Endothelial cell of umbilical vein (primary cell): ENCODE data around the gene YPEL4. TPM values are rescaled to one million over a fixed set of nuclear protein-coding genes. Genes with fewer than 3 reads are reported as not detected.

Experiments used
- BruUV-seq: library from RNA; stranded (reverse); fragments of 400-500 nt; replicated peaks from 2 replicates; lab custom pipeline; 2021; lab: Mats Ljungman, UMichigan
- CTCF ChIA-PET: fragments of 300-600, 350-600 bp; sonication (Branson Sonifier 250); formaldehyde crosslinking; loops from one replicate; lab custom pipeline; 2021; ENCODE audit warnings: antibody characterized with exemption, inconsistent platforms; lab: Charles Lee
- POLR2A ChIA-PET: fragments of 300-600, 350-600 bp; sonication (Branson Sonifier 250); formaldehyde crosslinking; loops from one replicate; lab custom pipeline; 2021; ENCODE audit warnings: antibody characterized with exemption, inconsistent platforms; lab: Charles Lee
- DNase-seq: peaks from one replicate; pipeline ENCODE4 v3.0.0-alpha.2; 2011; ENCODE audit warnings: low read depth, low spot score
- FAIRE-seq: peaks from 2 replicates; lab custom pipeline; 2011; peaks lifted over from hg19 to GRCh38; lab: Jason Lieb, UNC
- H2AFZ ChIP-seq: 2 replicates; pipeline ENCODE4 v1.6.0; 2012; ENCODE audit warnings: low read depth, low read length, control low read depth, inconsistent platforms
- H3K27ac ChIP-seq: 2 replicates; pipeline ENCODE4 v1.5.1; 2011; ENCODE audit warnings: low read depth, mild to moderate bottlenecking, control low read depth, low read length, moderate library complexity; ENCODE audit not compliant: insufficient read depth
- H3K27me3 ChIP-seq, 2 experiments: 2 replicates each; pipeline versions ENCODE4 v1.6.0 to v1.6.1; 2011; ENCODE audit warnings: low read length in 2 of 2, mixed read lengths in 1 of 2; ENCODE audit not compliant: control insufficient read depth in 2 of 2, insufficient read depth in 2 of 2
- H3K36me3 ChIP-seq, 2 experiments: 2 replicates in 1 of 2; 3 replicates in 1 of 2; pipeline ENCODE4 v1.5.1; 2011; ENCODE audit warnings: low read length in 2 of 2, mild to moderate bottlenecking in 1 of 2, moderate library complexity in 1 of 2; ENCODE audit not compliant: control insufficient read depth in 2 of 2, insufficient read depth in 2 of 2; ENCODE audit errors: extremely low read depth in 1 of 2
- H3K4me1 ChIP-seq: 3 replicates; pipeline ENCODE4 v1.5.1; 2011; ENCODE audit warnings: mild to moderate bottlenecking, low read length; ENCODE audit not compliant: control insufficient read depth, insufficient read depth; ENCODE audit errors: extremely low read depth
- H3K4me2 ChIP-seq: 2 replicates; pipeline ENCODE4 v1.6.1; 2011; ENCODE audit warnings: low read length, control low read depth, mixed read lengths; ENCODE audit not compliant: insufficient read depth
- H3K4me3 ChIP-seq, 3 experiments: fragments of 200-600 bp in 1 of 3; sonication (generic), shearing (Covaris generic) in 1 of 3; replicated peaks in 1 of 3; 2 replicates each; pipeline ENCODE4 v1.5.1; 2011 to 2016; ENCODE audit warnings: control low read depth in 3 of 3, low read length in 3 of 3, mild to moderate bottlenecking in 2 of 3, inconsistent platforms in 1 of 3, low read depth in 1 of 3, moderate library complexity in 1 of 3; ENCODE audit not compliant: insufficient read depth in 1 of 3
- H3K79me2 ChIP-seq: 2 replicates; pipeline ENCODE4 v1.6.0; 2012; ENCODE audit warnings: low read length, inconsistent platforms; ENCODE audit not compliant: control insufficient read depth, insufficient read depth
- H3K9ac ChIP-seq: replicated peaks from 2 replicates; pipeline ENCODE3; 2011; ENCODE audit warnings: low read length, control low read depth; ENCODE audit not compliant: insufficient read depth; ENCODE audit errors: extremely low read depth
- H3K9me1 ChIP-seq: replicated peaks from 3 replicates; pipeline ENCODE4 v1.6.0; 2011; ENCODE audit warnings: mild to moderate bottlenecking, low read length; ENCODE audit not compliant: control insufficient read depth, insufficient read depth; ENCODE audit errors: extremely low read depth
- H3K9me3 ChIP-seq: replicated peaks from 2 replicates; pipeline ENCODE4 v1.5.1; 2012; ENCODE audit warnings: low read length, inconsistent platforms; ENCODE audit not compliant: control insufficient read depth, insufficient read depth
- H4K20me1 ChIP-seq: replicated peaks from 2 replicates; pipeline ENCODE3; 2011; ENCODE audit warnings: mild to moderate bottlenecking, low read length; ENCODE audit not compliant: control insufficient read depth, insufficient read depth; ENCODE audit errors: extremely low read depth
- EZH2 ChIP-seq: IDR thresholded peaks from 2 replicates; pipeline ENCODE4 v1.6.1; 2012; ENCODE audit warnings: borderline replicate concordance, low read depth, mild to moderate bottlenecking, moderate library complexity, low read length, inconsistent platforms; ENCODE audit not compliant: severe bottlenecking
- FOS ChIP-seq: IDR thresholded peaks from 2 replicates; pipeline ENCODE4 v1.6.1; 2011; ENCODE audit warnings: mild to moderate bottlenecking, low read length, moderate library complexity, borderline replicate concordance; ENCODE audit not compliant: insufficient read depth
- GATA2 ChIP-seq: IDR thresholded peaks from 2 replicates; pipeline ENCODE4 v1.7.0; 2011; ENCODE audit warnings: low read depth, mild to moderate bottlenecking, moderate library complexity, mixed read lengths, low read length; ENCODE audit not compliant: insufficient read length, insufficient read depth
- JUN ChIP-seq: IDR thresholded peaks from 2 replicates; pipeline ENCODE4 v1.6.1; 2011; ENCODE audit warnings: borderline replicate concordance, low read depth; ENCODE audit not compliant: insufficient read length, insufficient read depth
- MYC ChIP-seq: IDR thresholded peaks from one replicate; pipeline ENCODE4 v1.6.1; 2011; ENCODE audit warnings: mild to moderate bottlenecking, low read depth, low read length
- POLR2A ChIP-seq: IDR thresholded peaks from 2 replicates; pipeline ENCODE4 v1.6.1; 2012; ENCODE audit warnings: low read depth, mild to moderate bottlenecking, control low read depth, low read length
- POLR2AphosphoS5 ChIP-seq: IDR thresholded peaks from 2 replicates; pipeline ENCODE4 v1.6.1; 2012; ENCODE audit warnings: low read depth, mild to moderate bottlenecking, control low read depth, low read length, moderate library complexity; ENCODE audit not compliant: insufficient read depth
- dilution Hi-C: fragments of 300-500 bp; cut with MboI; formaldehyde crosslinking; loops from one replicate; pipeline ENCODE4 v1.15.0; 2019; ENCODE audit warnings: low sequenced_read_pairs; ENCODE audit not compliant: extremely low pct_ligation_motif_present
- intact Hi-C: fragments of 100-400 bp; cut with micrococcal nuclease; formaldehyde crosslinking; loops from one replicate; pipeline ENCODE4 v1.10.0; 2022
- polyA plus RNA-seq, 4 experiments: library from polyadenylated mRNA; depleted of rRNA in 3 of 4; stranded (reverse) in 3 of 4; unstranded in 1 of 4; fragments of >200 nt; gene quantifications; 2 replicates each; pipeline versions ENCODE4 v1.2.1 to v1.2.3, GENCODE V29; 2011 to 2012; ENCODE audit warnings: missing spikeins in 1 of 4
- total RNA-seq: library from RNA; stranded (reverse); gene quantifications from 2 replicates; pipeline ENCODE4 v1.2.3, GENCODE V29; 2021
- TF ChIP-seq, protein P1 (sequence below): IDR thresholded peaks from 2 replicates; pipeline ENCODE4 v1.6.1; 2011; ENCODE audit not compliant: insufficient read depth, insufficient read length
- TF ChIP-seq, protein P2 (sequence below), 2 donors: IDR thresholded peaks; 1 replicate in 1 of 2; 2 replicates in 1 of 2; pipeline ENCODE4 v1.5.1; 2011; ENCODE audit warnings: low read length in 2 of 2, mild to moderate bottlenecking in 2 of 2, moderate library complexity in 2 of 2, control low read depth in 1 of 2, inconsistent platforms in 1 of 2, low read depth in 1 of 2; ENCODE audit not compliant: insufficient read depth in 1 of 2; ENCODE audit errors: extremely low read depth in 1 of 2

Gene YPEL4
- total and polyA plus RNA-seq, 2 donors (not counting 3 experiments of a cell fraction or from before 2014, with no cell fraction given): 0.03 to 0.24 TPM

- H3K4me3 ChIP-seq: no peak overlapping the region
- dilution Hi-C loops: no loop called here
- DNase-seq: no peak
- no peak for FAIRE-seq
- TF ChIP-seq POLR2AphosphoS5: no peak
- TF ChIP-seq JUN: no peak
- TF ChIP-seq MYC: no peak
- TF ChIP-seq FOS: no peak
- TF ChIP-seq, protein P1, sequence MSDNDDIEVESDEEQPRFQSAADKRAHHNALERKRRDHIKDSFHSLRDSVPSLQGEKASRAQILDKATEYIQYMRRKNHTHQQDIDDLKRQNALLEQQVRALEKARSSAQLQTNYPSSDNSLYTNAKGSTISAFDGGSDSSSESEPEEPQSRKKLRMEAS: no peak
- TF ChIP-seq, protein P2, sequence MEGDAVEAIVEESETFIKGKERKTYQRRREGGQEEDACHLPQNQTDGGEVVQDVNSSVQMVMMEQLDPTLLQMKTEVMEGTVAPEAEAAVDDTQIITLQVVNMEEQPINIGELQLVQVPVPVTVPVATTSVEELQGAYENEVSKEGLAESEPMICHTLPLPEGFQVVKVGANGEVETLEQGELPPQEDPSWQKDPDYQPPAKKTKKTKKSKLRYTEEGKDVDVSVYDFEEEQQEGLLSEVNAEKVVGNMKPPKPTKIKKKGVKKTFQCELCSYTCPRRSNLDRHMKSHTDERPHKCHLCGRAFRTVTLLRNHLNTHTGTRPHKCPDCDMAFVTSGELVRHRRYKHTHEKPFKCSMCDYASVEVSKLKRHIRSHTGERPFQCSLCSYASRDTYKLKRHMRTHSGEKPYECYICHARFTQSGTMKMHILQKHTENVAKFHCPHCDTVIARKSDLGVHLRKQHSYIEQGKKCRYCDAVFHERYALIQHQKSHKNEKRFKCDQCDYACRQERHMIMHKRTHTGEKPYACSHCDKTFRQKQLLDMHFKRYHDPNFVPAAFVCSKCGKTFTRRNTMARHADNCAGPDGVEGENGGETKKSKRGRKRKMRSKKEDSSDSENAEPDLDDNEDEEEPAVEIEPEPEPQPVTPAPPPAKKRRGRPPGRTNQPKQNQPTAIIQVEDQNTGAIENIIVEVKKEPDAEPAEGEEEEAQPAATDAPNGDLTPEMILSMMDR (IDR thresholded peaks at IDR 0.05; ENCODE audit: extremely low read depth in 1 of 2, insufficient read depth in 1 of 2, low read depth in 1 of 2, low read length in 2 of 2): no peak
- TF ChIP-seq GATA2: no peak
- TF ChIP-seq EZH2: no peak
- TF ChIP-seq POLR2A: no peak
- H3K27me3 ChIP-seq: peaks cover 0 to 6% of the 10 kb centered on the region in 2 experiments
- no peak overlapping the region for H3K4me2 ChIP-seq
- no peaks in the 10 kb centered on the region for H4K20me1 ChIP-seq
- BruUV-seq: no TSS peak
- no peaks in the 10 kb centered on the region for H3K4me1 ChIP-seq
- H3K27ac ChIP-seq: no peak overlapping the region
- ChIA-PET POLR2A (no interaction called here), CTCF (interaction anchor here (1.4 kb wide), 1 partner anchor 43 kb away, joined by 3 read pairs; the partner anchor contains the start of gene UBE2L6)
- H3K9ac ChIP-seq: no peak overlapping the region
- H3K36me3 ChIP-seq: no peaks in the 10 kb centered on the region
- no peak overlapping the region for H2AFZ ChIP-seq
- H3K9me1 ChIP-seq: no peaks in the 10 kb centered on the region
- intact Hi-C loops: no loop called here
- no peaks in the 10 kb centered on the region for H3K79me2 ChIP-seq
- no peaks in the 10 kb centered on the region for H3K9me3 ChIP-seq
Observed at GRCh38 chr11:57610170-57610569, 39.5 kb downstream of the YPEL4 start.
